ENCODE data around the gene RIT2. TPM values are rescaled to one million over a fixed set of nuclear protein-coding genes. Genes with fewer than 3 reads are reported as not detected.
A peak's percentile ranks its signal among the peaks of the same experiment; 100 is the strongest.

Gene RIT2
- total RNA-seq, 4 donors from 2014 or later = not detected

DNA sequence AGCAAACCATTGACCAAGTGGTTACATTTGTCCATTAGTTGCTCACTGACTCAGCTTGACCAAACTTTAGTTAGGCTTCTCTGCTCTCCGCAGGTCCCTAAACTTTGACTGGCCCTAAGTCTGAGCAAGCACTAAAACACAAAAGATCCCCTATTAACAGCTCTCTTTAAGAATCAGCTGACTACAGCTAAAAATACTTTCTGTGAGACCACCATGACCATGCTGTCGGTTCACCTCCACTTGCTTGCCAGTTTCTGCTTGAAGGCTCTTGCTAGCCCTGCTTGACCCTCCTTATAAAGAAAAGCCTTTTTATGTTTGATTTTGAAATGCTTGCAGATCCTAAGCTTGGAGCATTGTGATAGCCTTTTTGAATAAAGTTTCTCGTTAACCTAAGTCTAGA, 40.4 kb upstream of the RIT2 start:
- H3K4me3 ChIP-seq (ENCODE audit: low read depth, poor library complexity, severe bottlenecking) = no peak overlapping the region
- 92% methylated on average over 3 of the region's 3 CpGs for WGBS, 2 donors
- no peak for DNase-seq (ENCODE audit: low spot score in 2 of 2)
- intact Hi-C loops (cut with DNase I; ENCODE audit: low total_unique reads) = no loop called here
- no peak for TF ChIP-seq CTCF (IDR thresholded peaks at IDR 0.05)
- no peak for TF ChIP-seq POLR2A (IDR thresholded peaks at IDR 0.05)

- DNase-seq (ENCODE audit: low spot score in 2 of 2) = no peak
- intact Hi-C loops (cut with DNase I; ENCODE audit: low total_unique reads) = no loop called here
Measured at GRCh38 chr18:43148231-43148630, 32.7 kb upstream of the RIT2 start.

DNA sequence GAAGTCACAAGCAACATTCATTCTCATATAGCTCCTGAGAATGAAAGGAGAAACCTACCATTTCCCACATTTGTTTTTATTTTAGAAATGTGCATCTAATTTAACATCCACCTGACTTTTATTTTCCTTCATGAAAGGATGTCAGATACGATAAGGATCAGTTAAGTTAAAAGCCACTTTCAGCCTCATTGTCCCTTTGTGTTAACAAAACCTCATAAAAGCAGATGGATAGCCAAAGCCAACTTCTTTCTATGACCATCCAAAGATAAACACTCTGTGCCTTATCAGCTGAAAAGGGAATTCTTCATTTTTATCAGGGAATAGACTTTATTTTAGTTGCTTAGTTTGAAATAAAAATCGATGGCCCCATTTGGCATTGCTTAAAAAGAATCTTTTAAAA, 25.7 kb upstream of the RIT2 start:
- no peak overlapping the region for H3K4me3 ChIP-seq (ENCODE audit: low read depth, poor library complexity, severe bottlenecking)
- whole genome bisulfite sequencing, 2 donors = 42 to 58% methylated on average over 2 of the region's 2 CpGs
- intact Hi-C loops (cut with DNase I; ENCODE audit: low total_unique reads) = no loop called here
- TF ChIP-seq CTCF (IDR thresholded peaks at IDR 0.05) = no peak
- TF ChIP-seq POLR2A (IDR thresholded peaks at IDR 0.05) = no peak
- DNase-seq (ENCODE audit: low spot score in 2 of 2) = no peak

More at GRCh38 chr18:43148231-43148630, 32.7 kb upstream of the RIT2 start:
- 54 to 67% methylated on average over 2 of the region's 2 CpGs for WGBS, 2 donors
- no peak overlapping the region for H3K4me3 ChIP-seq (ENCODE audit: low read depth, poor library complexity, severe bottlenecking)
- TF ChIP-seq CTCF (IDR thresholded peaks at IDR 0.05) (no peak), POLR2A (IDR thresholded peaks at IDR 0.05) (no peak)

- DNase-seq (ENCODE audit: low spot score in 2 of 2) = peak in 1 of 2 donors; percentile 66
- WGBS, 2 donors = 85 to 93% methylated on average over 15 to 17 of the region's 21 CpGs
- no peak overlapping the region for H3K4me3 ChIP-seq (ENCODE audit: low read depth, poor library complexity, severe bottlenecking)
- no peak for TF ChIP-seq POLR2A (IDR thresholded peaks at IDR 0.05)
- TF ChIP-seq CTCF (IDR thresholded peaks at IDR 0.05) = no peak
- intact Hi-C loops (cut with DNase I; ENCODE audit: low total_unique reads) = no loop called here
Measured at GRCh38 chr18:43139288-43139946, 23.9 kb upstream of the RIT2 start.

- WGBS, 2 donors = 64 to 79% methylated on average over 1 of the region's 1 CpG
- intact Hi-C loops (cut with DNase I; ENCODE audit: low total_unique reads) = no loop called here
- no peak for TF ChIP-seq CTCF (IDR thresholded peaks at IDR 0.05)
- TF ChIP-seq POLR2A (IDR thresholded peaks at IDR 0.05) = no peak
- no peak for DNase-seq (ENCODE audit: low spot score in 2 of 2)
- H3K4me3 ChIP-seq (ENCODE audit: low read depth, poor library complexity, severe bottlenecking) = no peak overlapping the region
Measured at GRCh38 chr18:43134876-43135275, 19.4 kb upstream of the RIT2 start.

GRCh38 chr18:43130716-43131260, 15.3 kb upstream of the RIT2 start:
- intact Hi-C loops (cut with DNase I; ENCODE audit: low total_unique reads) = no loop called here
- TF ChIP-seq CTCF (IDR thresholded peaks at IDR 0.05) (no peak), POLR2A (IDR thresholded peaks at IDR 0.05) (no peak)
- 46 to 60% methylated on average over 5 of the region's 5 CpGs for WGBS, 2 donors
- H3K4me3 ChIP-seq (ENCODE audit: low read depth, poor library complexity, severe bottlenecking) = no peak overlapping the region
- DNase-seq (ENCODE audit: low spot score in 2 of 2) = no peak
